ENCODE measurements around the gene VSIG1.

The VSIG1 gene

GRCh38 chrX:108123591-108124366 lies 78.9 kb downstream of the VSIG1 start:
- DNase-seq (ENCODE audit: low read depth, low spot score), result no peak
- H3K4me3 ChIP-seq (ENCODE audit: low read depth, low read length), result no peak overlapping the region
- in situ Hi-C loops (cut with HindIII; ENCODE audit: low sequenced_read_pairs), result no loop called here
- no peak for TF ChIP-seq CTCF (IDR thresholded peaks at IDR 0.05; ENCODE audit: low read depth, low read length)

GRCh38 chrX:108126661-108127060 lies 81.8 kb downstream of the VSIG1 start:
- no peak overlapping the region for H3K4me3 ChIP-seq (ENCODE audit: low read depth, low read length)
- no peak for DNase-seq (ENCODE audit: low read depth, low spot score)
- in situ Hi-C loops (cut with HindIII; ENCODE audit: low sequenced_read_pairs), result no loop called here
- no peak for TF ChIP-seq CTCF (IDR thresholded peaks at IDR 0.05; ENCODE audit: low read depth, low read length)

GRCh38 chrX:108127152-108127551 lies 82.3 kb downstream of the VSIG1 start:
- DNase-seq (ENCODE audit: low read depth, low spot score), result no peak
- in situ Hi-C loops (cut with HindIII; ENCODE audit: low sequenced_read_pairs), result no loop called here
- TF ChIP-seq CTCF (IDR thresholded peaks at IDR 0.05; ENCODE audit: low read depth, low read length), result no peak
- no peak overlapping the region for H3K4me3 ChIP-seq (ENCODE audit: low read depth, low read length)

All from astrocyte of the spinal cord (primary cell).